ENCODE measurements around the gene POU2F1. TPM values are rescaled to one million over a fixed set of nuclear protein-coding genes. Genes with fewer than 3 reads are reported as not detected.

POU2F1 gene
- polyA plus RNA-seq, 1 donor (not counting 4 experiments of a cell fraction or from before 2014, with no cell fraction given), result 3.2 TPM

DNA sequence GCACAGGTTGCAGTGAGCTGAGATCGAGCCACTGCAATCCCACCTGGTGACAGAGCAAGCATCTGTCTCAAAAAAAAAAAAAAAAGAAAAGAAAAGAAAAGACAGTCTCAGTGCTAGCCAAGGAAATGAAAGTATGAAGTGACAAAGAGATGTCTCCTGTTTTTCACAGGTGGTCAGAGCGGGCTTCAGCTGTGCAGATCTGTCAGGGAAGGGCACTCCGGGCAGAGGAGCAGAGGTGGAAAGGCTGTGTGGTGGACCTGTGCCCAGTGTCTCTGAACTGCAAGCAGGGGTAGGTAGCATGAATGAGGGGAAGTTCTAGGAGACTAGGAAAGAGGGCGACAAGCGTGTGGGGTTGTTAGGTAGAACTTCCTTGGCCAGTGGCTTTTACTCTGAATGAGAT lies 230.2 kb downstream of the POU2F1 start:
- Histone ChIP-seq H3K36me3 (ENCODE audit: control insufficient read depth in 2 of 2, extremely low read depth in 1 of 2, insufficient read depth in 2 of 2, low read length in 2 of 2) (no peaks in the 10 kb centered on the region), H4K20me1 (ENCODE audit: control insufficient read depth, extremely low read depth, insufficient read depth, low read length) (no peaks in the 10 kb centered on the region), H3K4me1 (ENCODE audit: control insufficient read depth, extremely low read depth, insufficient read depth, low read length) (no peaks in the 10 kb centered on the region), H3K4me2 (ENCODE audit: control insufficient read depth, extremely low read depth, insufficient read depth, low read depth, low read length) (no peak overlapping the region), H3K9me3 (ENCODE audit: control insufficient read depth, low read depth, low read length) (no peaks in the 10 kb centered on the region), H3K9ac (ENCODE audit: control insufficient read depth, extremely low read depth, insufficient read depth, low read length) (no peak overlapping the region), H3K4me3 (ENCODE audit: control insufficient read depth in 2 of 3, extremely low read depth in 1 of 3, insufficient read depth in 2 of 3, low read depth in 1 of 3, low read length in 3 of 3) (no peak overlapping the region), H3K79me2 (ENCODE audit: control insufficient read depth, insufficient read depth, low read length) (no peaks in the 10 kb centered on the region), H3K27me3 (ENCODE audit: control insufficient read depth, extremely low read depth, insufficient read depth, low read length) (no peaks in the 10 kb centered on the region), H3K9me1 (ENCODE audit: control insufficient read depth, extremely low read depth, insufficient read depth, low read length) (no peaks in the 10 kb centered on the region), H3K27ac (ENCODE audit: control insufficient read depth, insufficient read depth, low read length) (no peak overlapping the region), H2AFZ (ENCODE audit: control insufficient read depth, low read length) (no peak overlapping the region)
- TF ChIP-seq, protein P1, sequence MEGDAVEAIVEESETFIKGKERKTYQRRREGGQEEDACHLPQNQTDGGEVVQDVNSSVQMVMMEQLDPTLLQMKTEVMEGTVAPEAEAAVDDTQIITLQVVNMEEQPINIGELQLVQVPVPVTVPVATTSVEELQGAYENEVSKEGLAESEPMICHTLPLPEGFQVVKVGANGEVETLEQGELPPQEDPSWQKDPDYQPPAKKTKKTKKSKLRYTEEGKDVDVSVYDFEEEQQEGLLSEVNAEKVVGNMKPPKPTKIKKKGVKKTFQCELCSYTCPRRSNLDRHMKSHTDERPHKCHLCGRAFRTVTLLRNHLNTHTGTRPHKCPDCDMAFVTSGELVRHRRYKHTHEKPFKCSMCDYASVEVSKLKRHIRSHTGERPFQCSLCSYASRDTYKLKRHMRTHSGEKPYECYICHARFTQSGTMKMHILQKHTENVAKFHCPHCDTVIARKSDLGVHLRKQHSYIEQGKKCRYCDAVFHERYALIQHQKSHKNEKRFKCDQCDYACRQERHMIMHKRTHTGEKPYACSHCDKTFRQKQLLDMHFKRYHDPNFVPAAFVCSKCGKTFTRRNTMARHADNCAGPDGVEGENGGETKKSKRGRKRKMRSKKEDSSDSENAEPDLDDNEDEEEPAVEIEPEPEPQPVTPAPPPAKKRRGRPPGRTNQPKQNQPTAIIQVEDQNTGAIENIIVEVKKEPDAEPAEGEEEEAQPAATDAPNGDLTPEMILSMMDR (optimal IDR thresholded peaks at IDR 0.05 in 1 of 3, IDR thresholded peaks at IDR 0.05 in 1 of 3, conservative IDR thresholded peaks at IDR 0.05 in 1 of 3; ENCODE audit: extremely low read depth in 1 of 3, insufficient read depth in 2 of 3, low read length in 3 of 3), result no peak
- no peak for FAIRE-seq
- no peak for DNase-seq (ENCODE audit: low read depth, low spot score)
- dilution Hi-C loops (cut with MboI; ENCODE audit: extremely low pct_ligation_motif_present, low sequenced_read_pairs), result no loop called here

DNA sequence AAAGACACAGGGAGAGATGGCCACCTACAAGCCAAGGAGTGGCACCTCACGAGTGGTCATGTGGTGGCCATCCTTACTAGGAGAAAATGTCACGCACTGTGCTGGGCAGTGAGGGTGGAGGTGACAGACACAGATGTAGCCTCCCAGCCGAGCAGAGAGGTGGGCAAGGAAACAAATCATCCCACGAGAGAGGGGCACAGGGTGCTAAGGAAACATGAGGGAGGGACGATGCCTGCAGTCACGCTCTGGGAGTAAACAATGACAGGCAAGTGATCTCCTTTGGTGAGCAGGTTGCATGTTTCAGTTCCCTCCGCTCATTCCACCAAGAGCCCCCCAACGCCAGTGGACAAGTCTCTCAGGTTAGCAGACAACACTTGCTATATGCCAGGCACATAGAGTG lies 231.8 kb downstream of the POU2F1 start:
- H3K4me3 ChIP-seq (ENCODE audit: control insufficient read depth in 2 of 3, extremely low read depth in 1 of 3, insufficient read depth in 2 of 3, low read depth in 1 of 3, low read length in 3 of 3), result no peak overlapping the region
- peaks cover 7% of the 10 kb centered on the region for H3K27me3 ChIP-seq (ENCODE audit: control insufficient read depth, extremely low read depth, insufficient read depth, low read length)
- H3K36me3 ChIP-seq (ENCODE audit: control insufficient read depth in 2 of 2, extremely low read depth in 1 of 2, insufficient read depth in 2 of 2, low read length in 2 of 2), result no peaks in the 10 kb centered on the region
- no peak overlapping the region for H2AFZ ChIP-seq (ENCODE audit: control insufficient read depth, low read length)
- H4K20me1 ChIP-seq (ENCODE audit: control insufficient read depth, extremely low read depth, insufficient read depth, low read length), result no peaks in the 10 kb centered on the region
- DNase-seq (ENCODE audit: low read depth, low spot score) (no peak), FAIRE-seq (no peak)
- H3K79me2 ChIP-seq (ENCODE audit: control insufficient read depth, insufficient read depth, low read length), result no peaks in the 10 kb centered on the region
- no peaks in the 10 kb centered on the region for H3K9me1 ChIP-seq (ENCODE audit: control insufficient read depth, extremely low read depth, insufficient read depth, low read length)
- H3K9me3 ChIP-seq (ENCODE audit: control insufficient read depth, low read depth, low read length), result no peaks in the 10 kb centered on the region
- TF ChIP-seq EZH2 (IDR thresholded peaks at IDR 0.05; ENCODE audit: low read length), result no peak
- dilution Hi-C loops (cut with MboI; ENCODE audit: extremely low pct_ligation_motif_present, low sequenced_read_pairs), result no loop called here
- no peaks in the 10 kb centered on the region for H3K4me1 ChIP-seq (ENCODE audit: control insufficient read depth, extremely low read depth, insufficient read depth, low read length)
- H3K4me2 ChIP-seq (ENCODE audit: control insufficient read depth, extremely low read depth, insufficient read depth, low read depth, low read length), result no peak overlapping the region
- no peak overlapping the region for H3K27ac ChIP-seq (ENCODE audit: control insufficient read depth, insufficient read depth, low read length)
- H3K9ac ChIP-seq (ENCODE audit: control insufficient read depth, extremely low read depth, insufficient read depth, low read length), result no peak overlapping the region

DNA sequence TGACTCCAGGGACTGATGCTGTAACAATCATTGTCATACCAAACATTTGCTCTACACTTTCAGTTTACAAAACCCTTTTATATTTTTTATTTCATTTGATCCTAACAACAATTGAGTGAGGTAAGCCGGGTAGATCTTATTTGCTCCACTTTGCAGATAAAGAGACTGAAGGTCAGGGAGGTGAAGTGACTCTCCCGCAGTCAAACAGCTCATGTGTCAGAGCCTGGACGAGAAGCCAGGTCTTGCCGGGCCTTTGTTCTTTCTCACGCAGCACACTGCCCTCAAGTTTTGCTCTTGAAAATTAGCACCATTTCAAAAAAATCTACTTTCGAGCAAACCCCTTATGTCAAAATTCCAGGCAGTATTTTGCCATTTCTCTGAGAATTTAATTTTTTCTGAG lies 232.4 kb downstream of the POU2F1 start:
- DNase-seq (ENCODE audit: low read depth, low spot score) (no peak), FAIRE-seq (no peak)
- Histone ChIP-seq H3K4me3 (ENCODE audit: control insufficient read depth in 2 of 3, extremely low read depth in 1 of 3, insufficient read depth in 2 of 3, low read depth in 1 of 3, low read length in 3 of 3) (no peak overlapping the region), H3K27ac (ENCODE audit: control insufficient read depth, insufficient read depth, low read length) (no peak overlapping the region), H3K4me1 (ENCODE audit: control insufficient read depth, extremely low read depth, insufficient read depth, low read length) (no peaks in the 10 kb centered on the region), H3K4me2 (ENCODE audit: control insufficient read depth, extremely low read depth, insufficient read depth, low read depth, low read length) (no peak overlapping the region), H3K36me3 (ENCODE audit: control insufficient read depth in 2 of 2, extremely low read depth in 1 of 2, insufficient read depth in 2 of 2, low read length in 2 of 2) (no peaks in the 10 kb centered on the region), H2AFZ (ENCODE audit: control insufficient read depth, low read length) (no peak overlapping the region), H3K9ac (ENCODE audit: control insufficient read depth, extremely low read depth, insufficient read depth, low read length) (no peak overlapping the region), H3K9me1 (ENCODE audit: control insufficient read depth, extremely low read depth, insufficient read depth, low read length) (no peaks in the 10 kb centered on the region), H4K20me1 (ENCODE audit: control insufficient read depth, extremely low read depth, insufficient read depth, low read length) (no peaks in the 10 kb centered on the region), H3K27me3 (ENCODE audit: control insufficient read depth, extremely low read depth, insufficient read depth, low read length) (peaks cover 7% of the 10 kb centered on the region), H3K9me3 (ENCODE audit: control insufficient read depth, low read depth, low read length) (no peaks in the 10 kb centered on the region), H3K79me2 (ENCODE audit: control insufficient read depth, insufficient read depth, low read length) (no peaks in the 10 kb centered on the region)
- TF ChIP-seq, protein P1 (optimal IDR thresholded peaks at IDR 0.05 in 1 of 3, IDR thresholded peaks at IDR 0.05 in 1 of 3, conservative IDR thresholded peaks at IDR 0.05 in 1 of 3; ENCODE audit: extremely low read depth in 1 of 3, insufficient read depth in 2 of 3, low read length in 3 of 3), result no peak
- no peak for TF ChIP-seq EZH2 (IDR thresholded peaks at IDR 0.05; ENCODE audit: low read length)
- dilution Hi-C loops (cut with MboI; ENCODE audit: extremely low pct_ligation_motif_present, low sequenced_read_pairs), result no loop called here
